GM12891 (cell line): ENCODE results near the gene PIK3R4.

Experiments used
- POLR2A ChIP-seq: IDR thresholded peaks from 2 replicates; pipeline ENCODE4 v1.6.1; 2011; ENCODE audit warnings: low read depth, low read length, control low read depth
- TAF1 ChIP-seq: IDR thresholded peaks from 2 replicates; pipeline ENCODE4 v1.6.1; 2011; ENCODE audit warnings: low read depth, low read length, control low read depth

GRCh38 chr3:130662501-130662996 is 84.1 kb downstream of the PIK3R4 start:
- TF ChIP-seq POLR2A (no peak), TAF1 (no peak)
